H1 (cell line): ENCODE data around the gene CEBPG. TPM values are rescaled to one million over a fixed set of nuclear protein-coding genes. Genes with fewer than 3 reads are reported as not detected.

Experiments used
- CTCF ChIA-PET: fragments of 300-600 bp; sonication (Branson Sonifier 250); formaldehyde crosslinking; loops from one replicate; lab custom pipeline; 2021; ENCODE audit not compliant: partially characterized antibody; lab: Charles Lee
- POLR2A ChIA-PET: fragments of 300-600 bp; sonication (Branson Sonifier 250); formaldehyde crosslinking; loops from one replicate; lab custom pipeline; 2021; ENCODE audit warnings: inconsistent platforms; ENCODE audit not compliant: partially characterized antibody; lab: Charles Lee
- DNase-seq, 2 experiments: peaks; one replicate each; pipeline versions ENCODE4 v3.0.0 to v3.0.0-alpha.2; 2010 to 2022; ENCODE audit warnings: low spot score in 2 of 2, low read depth in 1 of 2, mixed read lengths in 1 of 2
- FAIRE-seq: peaks from 2 replicates; lab custom pipeline; 2011; peaks lifted over from hg19 to GRCh38; lab: Jason Lieb, UNC
- H2AFZ ChIP-seq: 2 replicates; pipeline ENCODE4 v1.8.1; 2012; ENCODE audit warnings: low read length, inconsistent platforms
- H2AK5ac ChIP-seq: 2 replicates; pipeline ENCODE4 v1.6.1; 2013; ENCODE audit warnings: low read depth, low read length
- H2BK120ac ChIP-seq: replicated peaks from 2 replicates; pipeline ENCODE3; 2013; ENCODE audit warnings: low read depth, low read length, inconsistent platforms
- H2BK12ac ChIP-seq: 2 replicates; pipeline ENCODE4 v1.6.1; 2013; ENCODE audit warnings: low read depth, low read length
- H2BK15ac ChIP-seq: 2 replicates; pipeline ENCODE4 v1.6.1; 2013; ENCODE audit warnings: low read length
- H2BK20ac ChIP-seq: 2 replicates; pipeline ENCODE4 v1.6.1; 2013; ENCODE audit warnings: low read length
- H2BK5ac ChIP-seq: 2 replicates; pipeline ENCODE4 v1.6.1; 2013; ENCODE audit warnings: low read depth, low read length
- H3K14ac ChIP-seq: 2 replicates; pipeline ENCODE4 v1.6.1; 2013; ENCODE audit warnings: inconsistent platforms; ENCODE audit not compliant: insufficient read length
- H3K18ac ChIP-seq: 2 replicates; pipeline ENCODE4 v1.6.1; 2013; ENCODE audit warnings: low read length; ENCODE audit errors: extremely low read depth
- H3K23ac ChIP-seq: 2 replicates; pipeline ENCODE4 v1.6.1; 2013; ENCODE audit warnings: inconsistent platforms; ENCODE audit not compliant: insufficient read length
- H3K23me2 ChIP-seq: 2 replicates; pipeline ENCODE4 v1.6.1; 2013; ENCODE audit warnings: low read depth, low read length
- H3K27ac ChIP-seq: 2 replicates; pipeline ENCODE4 v1.6.1; 2011; ENCODE audit warnings: low read depth, low read length, inconsistent platforms
- H3K27me3 ChIP-seq, 4 experiments: replicated peaks in 1 of 4; 1 replicate in 1 of 4; 2 replicates in 3 of 4; pipeline versions ENCODE4 v1.6.1 to v1.8.1; 2011 to 2013; ENCODE audit warnings: low read length in 3 of 4, mild to moderate bottlenecking in 3 of 4, inconsistent platforms in 2 of 4, mixed read lengths in 2 of 4, moderate library complexity in 1 of 4; ENCODE audit not compliant: control insufficient read depth in 3 of 4, insufficient read depth in 3 of 4; ENCODE audit errors: extremely low read depth in 1 of 4
- H3K36me3 ChIP-seq, 4 experiments: 2 replicates each; pipeline versions ENCODE4 v1.6.1 to v1.8.1; 2011 to 2013; ENCODE audit warnings: mild to moderate bottlenecking in 4 of 4, low read length in 3 of 4, moderate library complexity in 2 of 4, control low read depth in 1 of 4, inconsistent platforms in 1 of 4; ENCODE audit not compliant: insufficient read depth in 4 of 4, control insufficient read depth in 2 of 4
- H3K4ac ChIP-seq: replicated peaks from 2 replicates; pipeline ENCODE3; 2013; ENCODE audit warnings: low read length, low read depth, mixed read lengths, inconsistent platforms; ENCODE audit not compliant: insufficient read length
- H3K4me1 ChIP-seq, 4 experiments: replicated peaks in 1 of 4; 1 replicate in 1 of 4; 2 replicates in 3 of 4; pipeline versions ENCODE4 v1.6.1 to v1.8.1; 2011 to 2013; ENCODE audit warnings: low read length in 3 of 4, inconsistent platforms in 2 of 4, mixed read lengths in 1 of 4; ENCODE audit not compliant: insufficient read depth in 4 of 4, control insufficient read depth in 3 of 4
- H3K4me2 ChIP-seq, 2 experiments: 2 replicates each; pipeline versions ENCODE4 v1.6.1 to v1.8.1; 2011 to 2013; ENCODE audit warnings: low read depth in 2 of 2, low read length in 2 of 2, control low read depth in 1 of 2, inconsistent platforms in 1 of 2, mild to moderate bottlenecking in 1 of 2; ENCODE audit not compliant: insufficient read depth in 1 of 2
- H3K4me3 ChIP-seq, 4 experiments: fragments of 200-600, 300-600 bp in 1 of 4; sonication (generic), shearing (Covaris generic), sonication (Bioruptor Twin) in 1 of 4; 2 replicates each; pipeline versions ENCODE4 v1.5.1 to v1.8.1; 2011 to 2016; ENCODE audit warnings: low read length in 4 of 4, low read depth in 3 of 4, control low read depth in 2 of 4, inconsistent platforms in 2 of 4, mild to moderate bottlenecking in 2 of 4, mixed read lengths in 1 of 4, moderate library complexity in 1 of 4; ENCODE audit not compliant: insufficient read depth in 2 of 4; ENCODE audit errors: extremely low read depth in 1 of 4
- H3K56ac ChIP-seq: replicated peaks from 2 replicates; pipeline ENCODE3; 2013; ENCODE audit warnings: low read depth, mild to moderate bottlenecking, mixed read lengths, low read length, inconsistent platforms; ENCODE audit not compliant: insufficient read length
- H3K79me1 ChIP-seq: 2 replicates; pipeline ENCODE4 v1.6.1; 2013; ENCODE audit warnings: low read depth, low read length, control low read depth
- H3K79me2 ChIP-seq, 2 experiments: 2 replicates each; pipeline versions ENCODE4 v1.6.1 to v1.8.1; 2012 to 2013; ENCODE audit warnings: low read length in 2 of 2, mild to moderate bottlenecking in 2 of 2, inconsistent platforms in 1 of 2; ENCODE audit not compliant: insufficient read depth in 2 of 2, control insufficient read depth in 1 of 2
- H3K9ac ChIP-seq, 4 experiments: replicated peaks in 1 of 4; 1 replicate in 1 of 4; 2 replicates in 3 of 4; pipeline versions ENCODE4 v1.6.1 to v1.8.1; 2011 to 2013; ENCODE audit warnings: low read depth in 3 of 4, low read length in 3 of 4, control low read depth in 2 of 4, mild to moderate bottlenecking in 2 of 4, moderate library complexity in 2 of 4, inconsistent platforms in 1 of 4; ENCODE audit errors: extremely low read depth in 1 of 4
- H3K9me3 ChIP-seq, 2 experiments: 2 replicates each; pipeline versions ENCODE4 v1.6.1 to v1.8.1; 2012 to 2013; ENCODE audit warnings: mild to moderate bottlenecking in 2 of 2, moderate library complexity in 2 of 2, control low read depth in 1 of 2, inconsistent platforms in 1 of 2, low read depth in 1 of 2, low read length in 1 of 2, mixed read lengths in 1 of 2; ENCODE audit not compliant: insufficient read depth in 2 of 2
- H4K20me1 ChIP-seq, 2 experiments: replicated peaks in 1 of 2; 2 replicates each; pipeline versions ENCODE3 to v1.8.1; 2011 to 2013; ENCODE audit warnings: inconsistent platforms in 2 of 2, low read length in 2 of 2, mild to moderate bottlenecking in 1 of 2; ENCODE audit not compliant: insufficient read depth in 2 of 2, control insufficient read depth in 1 of 2
- H4K5ac ChIP-seq: 2 replicates; pipeline ENCODE4 v1.6.1; 2013; ENCODE audit warnings: low read length, low read depth, mixed read lengths, inconsistent platforms; ENCODE audit not compliant: insufficient read length
- H4K8ac ChIP-seq: 2 replicates; pipeline ENCODE4 v1.8.0; 2013; ENCODE audit warnings: mild to moderate bottlenecking, moderate library complexity, low read length, inconsistent platforms; ENCODE audit not compliant: insufficient read depth; ENCODE audit errors: extremely low read depth
- H4K91ac ChIP-seq: replicated peaks from 2 replicates; pipeline ENCODE3; 2013; ENCODE audit warnings: low read length, mixed read lengths, inconsistent platforms; ENCODE audit not compliant: insufficient read length
- CHD2 ChIP-seq: IDR thresholded peaks from 2 replicates; pipeline ENCODE4 v1.6.1; 2012; ENCODE audit warnings: low read length, improper control_type of control experiment
- FOSL1 ChIP-seq: IDR thresholded peaks from 2 replicates; pipeline ENCODE4 v1.6.1; 2011; ENCODE audit warnings: mild to moderate bottlenecking, low read depth, low read length, moderate library complexity; ENCODE audit not compliant: insufficient read depth
- HDAC2 ChIP-seq, 2 experiments: fragments of 300-600 bp in 1 of 2; sonication (generic) in 1 of 2; IDR thresholded peaks; 2 replicates each; pipeline ENCODE4 v1.6.1; 2011 to 2012; ENCODE audit warnings: low read depth in 2 of 2, low read length in 2 of 2, mild to moderate bottlenecking in 2 of 2, moderate library complexity in 2 of 2, borderline replicate concordance in 1 of 2, inconsistent platforms in 1 of 2
- MAFK ChIP-seq: IDR thresholded peaks from 2 replicates; pipeline ENCODE4 v1.6.1; 2012; ENCODE audit warnings: low read depth, mild to moderate bottlenecking, improper control_type of control experiment, low read length
- MAX ChIP-seq: IDR thresholded peaks from 2 replicates; pipeline ENCODE4 v1.6.1; 2012; ENCODE audit warnings: inconsistent platforms
- RXRA ChIP-seq: IDR thresholded peaks from 2 replicates; pipeline ENCODE4 v1.6.1; 2011; ENCODE audit warnings: low read depth, mild to moderate bottlenecking, low read length, moderate library complexity; ENCODE audit not compliant: insufficient read depth
- SAP30 ChIP-seq: fragments of 300-600 bp; sonication (generic); IDR thresholded peaks from 2 replicates; pipeline ENCODE4 v1.7.1; 2012; ENCODE audit warnings: low read length, moderate library complexity, mild to moderate bottlenecking, inconsistent platforms; ENCODE audit not compliant: insufficient read depth, insufficient replicate concordance
- SP1 ChIP-seq: IDR thresholded peaks from 2 replicates; pipeline ENCODE4 v1.6.1; 2011; ENCODE audit warnings: low read depth, low read length
- TAF1 ChIP-seq: IDR thresholded peaks from 2 replicates; pipeline ENCODE4 v1.6.1; 2011; ENCODE audit warnings: mild to moderate bottlenecking, low read depth, low read length
- WGBS, 2 experiments: shearing (Covaris generic) in 1 of 2; methylation state at CpG; one replicate each; pipeline versions ENCODE4 v1.1.6 to v1.1.7; 2013 to 2015; ENCODE audit warnings: low lambda C conversion rate in 2 of 2, mixed read lengths in 2 of 2, inconsistent platforms in 1 of 2, low coverage in 1 of 2, missing lambda C conversion rate in 1 of 2; ENCODE audit not compliant: insufficient replicate concordance in 2 of 2, insufficient coverage in 1 of 2, insufficient read length in 1 of 2; ENCODE audit errors: extremely low coverage in 1 of 2, missing lambda C conversion rate in 1 of 2; 5-methylcytosine and 5-hydroxymethylcytosine counted together
- polyA plus RNA-seq, 7 experiments: library from polyadenylated mRNA; depleted of rRNA in 3 of 7; stranded (reverse) in 5 of 7; unstranded in 2 of 7; fragments of >200 nt in 5 of 7; fragments of 200-250 nt in 2 of 7; gene quantifications; 1 replicate in 5 of 7; 2 replicates in 1 of 7; 4 replicates in 1 of 7; pipeline versions ENCODE4 v1.2.1 to v1.2.3, GENCODE V29; 2011 to 2013; ENCODE audit warnings: missing spikeins in 2 of 7, mixed read lengths in 2 of 7
- total RNA-seq: library from RNA; stranded (reverse); fragmentation: NEBNext Ultra II Directional; extraction: Animal tissue kit (Norgen Biotek cat#: 25700); gene quantifications from 2 replicates; pipeline ENCODE4 v1.2.1, GENCODE V29; 2021
- TF ChIP-seq, protein P1 (sequence below): IDR thresholded peaks from 2 replicates; pipeline ENCODE4 v1.6.1; 2011; ENCODE audit warnings: low read depth, mild to moderate bottlenecking, low read length; ENCODE audit not compliant: insufficient read depth

Gene CEBPG
- total and polyA plus RNA-seq, 2 of the 8 experiments (the other 6 are each of a cell fraction or from before 2014, with no cell fraction given): 12.3 to 35.4 TPM

DNA sequence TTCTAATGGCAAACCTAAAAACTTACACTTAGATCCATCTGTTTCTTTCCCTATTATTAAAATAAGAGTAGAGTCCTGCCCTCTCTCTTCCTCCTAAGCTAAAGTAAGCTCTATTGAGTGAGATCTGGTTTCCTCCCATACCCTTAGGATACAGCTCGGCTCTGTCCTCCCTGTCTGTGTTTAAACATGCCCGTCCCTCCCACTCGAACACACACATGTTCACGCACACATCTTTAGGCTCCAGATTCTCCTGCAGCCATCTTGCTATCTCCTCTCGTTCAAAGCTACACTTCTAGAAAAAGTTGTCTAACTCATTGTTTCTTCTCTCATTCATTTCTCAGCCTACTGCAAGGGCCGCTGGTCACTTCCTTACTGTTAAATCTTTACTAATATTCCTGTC lies 15.1 kb upstream of the CEBPG start:
- Histone ChIP-seq H3K4me3 (no peak overlapping the region), H3K79me1 (no peaks in the 10 kb centered on the region), H3K56ac (no peak overlapping the region), H3K27ac (no peak overlapping the region), H3K14ac (no peak overlapping the region), H3K79me2 (no peaks in the 10 kb centered on the region), H3K4me1 (no peaks in the 10 kb centered on the region), H4K5ac (no peak overlapping the region), H2BK12ac (no peak overlapping the region), H3K23me2 (no peaks in the 10 kb centered on the region), H4K20me1 (no peaks in the 10 kb centered on the region), H3K27me3 (no peaks in the 10 kb centered on the region; a peak in 1 of 7 replicates), H4K91ac (no peak overlapping the region), H3K9ac (no peak overlapping the region), H3K4me2 (no peak overlapping the region), H2AK5ac (no peak overlapping the region), H3K4ac (no peak overlapping the region), H3K18ac (no peak overlapping the region), H2BK20ac (no peak overlapping the region), H3K9me3 (no peaks in the 10 kb centered on the region), H2BK5ac (no peak overlapping the region), H4K8ac (no peak overlapping the region), H2AFZ (peak overlapping the region; percentile 45), H3K36me3 (no peaks in the 10 kb centered on the region), H2BK15ac (no peak overlapping the region), H2BK120ac (no peak overlapping the region), H3K23ac (no peak overlapping the region)
- TF ChIP-seq RXRA: no peak
- TF ChIP-seq, protein P1, sequence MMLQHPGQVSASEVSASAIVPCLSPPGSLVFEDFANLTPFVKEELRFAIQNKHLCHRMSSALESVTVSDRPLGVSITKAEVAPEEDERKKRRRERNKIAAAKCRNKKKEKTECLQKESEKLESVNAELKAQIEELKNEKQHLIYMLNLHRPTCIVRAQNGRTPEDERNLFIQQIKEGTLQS: no peak
- no peak for TF ChIP-seq SAP30
- no peak for TF ChIP-seq FOSL1
- TF ChIP-seq MAFK: no peak
- TF ChIP-seq CHD2: no peak
- TF ChIP-seq HDAC2 (IDR thresholded peaks at IDR 0.05; ENCODE audit: borderline replicate concordance in 1 of 2, low read depth in 2 of 2, low read length in 2 of 2): no peak
- no peak for TF ChIP-seq SP1
- no peak for TF ChIP-seq MAX
- TF ChIP-seq TAF1: no peak
- no peak for FAIRE-seq
- POLR2A ChIA-PET: interaction anchor here (0.5 to 6.8 kb wide), 3 partner anchors 15 to 1076 kb away, joined by 3 to 44 read pairs (median 4); partner anchors contain the start of gene CEBPG
- WGBS, 2 experiments: 83% methylated on average over 6 of the region's 6 CpGs; no CpG with 5 or more reads in 1 of the 2 experiments
- no peak for DNase-seq
- CTCF ChIA-PET: interaction anchor here (0.7 to 1.4 kb wide), 5 partner anchors 10 to 123 kb away, joined by 3 to 5 read pairs (median 4); partner anchors contain the start of gene CEBPG
